HFF-Myc (cell line): ENCODE results near the gene CDYL2.

Experiments
- DNase-seq: peaks from one replicate; pipeline ENCODE4 v3.0.0-alpha.2; 2011; ENCODE audit warnings: low read depth; ENCODE audit errors: extremely low read depth
- H3K4me3 ChIP-seq: replicated peaks from 2 replicates; pipeline ENCODE4 v1.5.1; 2011; ENCODE audit warnings: low read depth, mild to moderate bottlenecking, control low read depth, low read length
- CTCF ChIP-seq: IDR thresholded peaks from 2 replicates; pipeline ENCODE4 v1.5.1; 2012; ENCODE audit warnings: mild to moderate bottlenecking, low read depth, low read length, control low read depth; ENCODE audit errors: missing control alignments

CDYL2 gene

GRCh38 chr16:80674884-80675283 lies 129.5 kb downstream of the CDYL2 start:
- no peak for DNase-seq
- no peak for TF ChIP-seq CTCF
- H3K4me3 ChIP-seq, result no peak overlapping the region

GRCh38 chr16:80672379-80672778 lies 132.0 kb downstream of the CDYL2 start:
- TF ChIP-seq CTCF, result no peak
- H3K4me3 ChIP-seq, result no peak overlapping the region
- DNase-seq, result no peak

- H3K4me3 ChIP-seq, result no peak overlapping the region
- no peak for DNase-seq
- no peak for TF ChIP-seq CTCF
Measured at GRCh38 chr16:80671281-80671849, 133.0 kb downstream of the CDYL2 start.

GRCh38 chr16:80670170-80670865 lies 134.1 kb downstream of the CDYL2 start:
- no peak overlapping the region for H3K4me3 ChIP-seq
- TF ChIP-seq CTCF, result no peak
- DNase-seq, result no peak

GRCh38 chr16:80669673-80670072 lies 134.7 kb downstream of the CDYL2 start:
- TF ChIP-seq CTCF, result no peak
- no peak for DNase-seq
- H3K4me3 ChIP-seq, result no peak overlapping the region

GRCh38 chr16:80667925-80668324 lies 136.5 kb downstream of the CDYL2 start:
- no peak for TF ChIP-seq CTCF
- H3K4me3 ChIP-seq, result no peak overlapping the region
- no peak for DNase-seq

GRCh38 chr16:80667251-80667560 lies 137.2 kb downstream of the CDYL2 start:
- DNase-seq, result no peak
- TF ChIP-seq CTCF, result no peak
- no peak overlapping the region for H3K4me3 ChIP-seq
